OCI-LY7 (cell line): ENCODE measurements around the gene ZNRF2. TPM values are rescaled to one million over a fixed set of nuclear protein-coding genes. Genes with fewer than 3 reads are reported as not detected.

Experiments used
- BruUV-seq: library from RNA; stranded (reverse); fragments of 400-500 nt; replicated peaks from 2 replicates; lab custom pipeline; 2021; lab: Mats Ljungman, UMichigan
- CTCF ChIA-PET: fragments of 300-600 bp; sonication (Branson Sonifier 250); formaldehyde crosslinking; loops from one replicate; lab custom pipeline; 2022; ENCODE audit warnings: antibody characterized with exemption; ENCODE audit not compliant: unreplicated experiment; lab: Charles Lee
- POLR2A ChIA-PET: fragments of 300-600 bp; sonication (Branson Sonifier 250); formaldehyde crosslinking; loops from one replicate; lab custom pipeline; 2022; ENCODE audit warnings: antibody characterized with exemption; lab: Charles Lee
- DNase-seq: peaks from one replicate; pipeline ENCODE4 v3.0.0-alpha.2; 2015; ENCODE audit warnings: low spot score
- H2AFZ ChIP-seq: fragments of 200-600 bp; sonication (generic), shearing (Covaris generic); 2 replicates; pipeline ENCODE4 v1.6.1; 2014; ENCODE audit warnings: mild to moderate bottlenecking, antibody characterized with exemption, low read length, moderate library complexity
- H3K27ac ChIP-seq: fragments of 200-600 bp; sonication (generic); 2 replicates; pipeline ENCODE4 v1.5.1; 2014; ENCODE audit warnings: mixed run types, low read depth, mild to moderate bottlenecking, moderate library complexity, low read length, inconsistent platforms; ENCODE audit not compliant: poor library complexity, severe bottlenecking
- H3K36me3 ChIP-seq: fragments of 200-600 bp; sonication (generic); 2 replicates; pipeline ENCODE4 v1.6.1; 2014; ENCODE audit warnings: mild to moderate bottlenecking, antibody characterized with exemption, low read length, moderate library complexity, mixed read lengths; ENCODE audit not compliant: insufficient read depth
- H3K4me1 ChIP-seq: fragments of 200-600 bp; sonication (generic); 2 replicates; pipeline ENCODE4 v1.5.1; 2014; ENCODE audit warnings: mild to moderate bottlenecking, low read length; ENCODE audit not compliant: insufficient read depth, poor library complexity, severe bottlenecking
- H3K4me2 ChIP-seq: fragments of 200-600 bp; sonication (generic); 2 replicates; pipeline ENCODE4 v1.6.1; 2014; ENCODE audit warnings: mild to moderate bottlenecking, low read length
- H3K4me3 ChIP-seq: fragments of 200-600 bp; sonication (generic); 2 replicates; pipeline ENCODE4 v1.5.1; 2014; ENCODE audit warnings: mild to moderate bottlenecking, low read depth, low read length; ENCODE audit not compliant: poor library complexity, severe bottlenecking
- H3K79me2 ChIP-seq: fragments of 200-600 bp; sonication (generic); 2 replicates; pipeline ENCODE4 v1.6.1; 2016; ENCODE audit warnings: low read depth, mild to moderate bottlenecking, low read length, moderate library complexity, mixed read lengths; ENCODE audit not compliant: insufficient read depth
- H3K9me2 ChIP-seq: fragments of 200-600 bp; sonication (generic); 2 replicates; pipeline ENCODE4 v1.6.1; 2016; ENCODE audit warnings: mild to moderate bottlenecking, low read length, mixed read lengths; ENCODE audit not compliant: insufficient read depth
- H3K9me3 ChIP-seq: fragments of 200-600 bp; sonication (generic); 2 replicates; pipeline ENCODE4 v1.6.1; 2014; ENCODE audit warnings: mild to moderate bottlenecking, mixed run types, low read length, mixed read lengths
- H4K20me1 ChIP-seq: fragments of 200-600 bp; sonication (generic); 2 replicates; pipeline ENCODE4 v1.6.1; 2014; ENCODE audit warnings: mild to moderate bottlenecking, antibody characterized with exemption, low read length, moderate library complexity, mixed read lengths; ENCODE audit not compliant: insufficient read depth
- EZH2phosphoT487 ChIP-seq: fragments of 200-600 bp; sonication (generic); IDR thresholded peaks from 2 replicates; pipeline ENCODE4 v1.6.1; 2018; ENCODE audit warnings: low read depth, borderline replicate concordance, mild to moderate bottlenecking, mixed run types, antibody characterized with exemption, low read length, moderate library complexity, mixed read lengths
- intact Hi-C: fragments of 100-400 bp; cut with micrococcal nuclease; formaldehyde crosslinking; loops from one replicate; pipeline ENCODE4 v1.10.0; 2022; ENCODE audit not compliant: unreplicated experiment
- total RNA-seq, 2 experiments: library from RNA; depleted of rRNA in 1 of 2; stranded (reverse); fragments of >200 nt in 1 of 2; shearing (Covaris generic) in 1 of 2; gene quantifications; 2 replicates each; pipeline ENCODE4 v1.2.3, GENCODE V29; 2014 to 2022
- TF ChIP-seq, protein P1 (sequence below): fragments of 200-600 bp; sonication (generic); conservative IDR thresholded peaks from 2 replicates; pipeline ENCODE4 v1.5.1; 2014; ENCODE audit warnings: mild to moderate bottlenecking, antibody characterized with exemption, low read length, moderate library complexity, mixed read lengths

Gene ZNRF2
- total RNA-seq, 2 experiments from 2014 or later: 21.2 to 24.7 TPM

DNA sequence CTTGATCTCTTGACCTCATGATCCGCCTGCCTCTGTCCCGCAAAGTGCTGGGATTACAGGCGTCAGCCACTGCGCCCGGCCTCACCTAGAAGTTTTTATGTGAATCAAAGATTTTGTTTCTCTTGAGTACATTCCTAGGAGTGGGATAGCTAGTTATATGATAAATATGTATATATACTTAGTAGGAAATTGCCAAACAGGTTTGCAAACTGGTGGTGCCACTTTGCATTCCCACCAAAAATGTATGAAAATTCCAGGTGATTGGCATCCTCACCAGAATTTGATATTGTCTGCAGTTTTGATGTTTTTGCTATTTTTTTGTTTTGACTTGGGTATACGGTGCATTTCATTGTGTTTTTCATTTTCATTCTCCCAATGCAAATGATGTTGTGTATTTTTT, 107.4 kb downstream of the ZNRF2 start:
- no peaks in the 10 kb centered on the region for H3K36me3 ChIP-seq
- TF ChIP-seq, protein P1, sequence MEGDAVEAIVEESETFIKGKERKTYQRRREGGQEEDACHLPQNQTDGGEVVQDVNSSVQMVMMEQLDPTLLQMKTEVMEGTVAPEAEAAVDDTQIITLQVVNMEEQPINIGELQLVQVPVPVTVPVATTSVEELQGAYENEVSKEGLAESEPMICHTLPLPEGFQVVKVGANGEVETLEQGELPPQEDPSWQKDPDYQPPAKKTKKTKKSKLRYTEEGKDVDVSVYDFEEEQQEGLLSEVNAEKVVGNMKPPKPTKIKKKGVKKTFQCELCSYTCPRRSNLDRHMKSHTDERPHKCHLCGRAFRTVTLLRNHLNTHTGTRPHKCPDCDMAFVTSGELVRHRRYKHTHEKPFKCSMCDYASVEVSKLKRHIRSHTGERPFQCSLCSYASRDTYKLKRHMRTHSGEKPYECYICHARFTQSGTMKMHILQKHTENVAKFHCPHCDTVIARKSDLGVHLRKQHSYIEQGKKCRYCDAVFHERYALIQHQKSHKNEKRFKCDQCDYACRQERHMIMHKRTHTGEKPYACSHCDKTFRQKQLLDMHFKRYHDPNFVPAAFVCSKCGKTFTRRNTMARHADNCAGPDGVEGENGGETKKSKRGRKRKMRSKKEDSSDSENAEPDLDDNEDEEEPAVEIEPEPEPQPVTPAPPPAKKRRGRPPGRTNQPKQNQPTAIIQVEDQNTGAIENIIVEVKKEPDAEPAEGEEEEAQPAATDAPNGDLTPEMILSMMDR: no peak
- no peak for TF ChIP-seq EZH2phosphoT487
- no peaks in the 10 kb centered on the region for H3K9me3 ChIP-seq
- no peak overlapping the region for H3K4me3 ChIP-seq
- H3K27ac ChIP-seq: no peak overlapping the region
- no peak overlapping the region for H2AFZ ChIP-seq
- no peak for DNase-seq
- H3K4me2 ChIP-seq: no peak overlapping the region
- no peaks in the 10 kb centered on the region for H3K79me2 ChIP-seq
- peaks cover 3% of the 10 kb centered on the region for H3K4me1 ChIP-seq
- BruUV-seq: no TSS peak
- ChIA-PET POLR2A (no interaction called here), CTCF (no interaction called here)
- H3K9me2 ChIP-seq: no peaks in the 10 kb centered on the region
- no peaks in the 10 kb centered on the region for H4K20me1 ChIP-seq
- intact Hi-C loops: no loop called here

DNA sequence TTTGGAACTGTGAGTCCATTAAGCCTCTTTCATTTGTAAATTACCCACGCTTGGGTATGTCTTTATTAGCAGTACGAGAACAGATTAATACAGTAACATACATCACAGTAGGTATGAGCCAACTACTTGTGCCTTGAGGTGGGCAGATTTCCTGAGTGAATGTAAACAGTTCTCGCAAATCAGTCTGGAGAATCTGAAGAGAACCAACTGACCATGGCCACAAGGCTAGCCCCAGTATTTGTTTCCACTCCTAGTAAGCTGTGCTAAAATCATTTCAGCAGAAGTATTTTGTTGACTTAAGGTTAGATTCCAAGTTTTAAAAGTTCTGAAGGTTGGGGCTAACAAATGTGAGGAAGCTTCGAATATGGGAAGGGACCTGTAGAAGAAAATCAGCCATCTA, 111.3 kb downstream of the ZNRF2 start:
- no peaks in the 10 kb centered on the region for H4K20me1 ChIP-seq
- H3K4me3 ChIP-seq: no peak overlapping the region
- H3K4me2 ChIP-seq: no peak overlapping the region
- no TSS peak for BruUV-seq
- intact Hi-C loops: loop anchor here (1.0 to 5.0 kb wide), 2 partner anchors 52 to 169 kb away; no protein-coding TSS in a partner anchor
- H2AFZ ChIP-seq: no peak overlapping the region
- CTCF ChIA-PET: interaction anchor here (0.6 to 1.2 kb wide), 2 partner anchors 16 to 50 kb away, joined by 3 read pairs; no protein-coding TSS in a partner anchor
- no peak overlapping the region for H3K27ac ChIP-seq
- H3K4me1 ChIP-seq: peaks cover 3% of the 10 kb centered on the region
- no peaks in the 10 kb centered on the region for H3K9me2 ChIP-seq
- H3K79me2 ChIP-seq: no peaks in the 10 kb centered on the region
- no peak for DNase-seq
- TF ChIP-seq EZH2phosphoT487: no peak
- TF ChIP-seq, protein P1: no peak
- POLR2A ChIA-PET: interaction anchor here (0.9 to 1.9 kb wide), 3 partner anchors 16 to 210 kb away, joined by 3 to 5 read pairs (median 3); no protein-coding TSS in a partner anchor
- H3K36me3 ChIP-seq: no peaks in the 10 kb centered on the region
- no peaks in the 10 kb centered on the region for H3K9me3 ChIP-seq

DNA sequence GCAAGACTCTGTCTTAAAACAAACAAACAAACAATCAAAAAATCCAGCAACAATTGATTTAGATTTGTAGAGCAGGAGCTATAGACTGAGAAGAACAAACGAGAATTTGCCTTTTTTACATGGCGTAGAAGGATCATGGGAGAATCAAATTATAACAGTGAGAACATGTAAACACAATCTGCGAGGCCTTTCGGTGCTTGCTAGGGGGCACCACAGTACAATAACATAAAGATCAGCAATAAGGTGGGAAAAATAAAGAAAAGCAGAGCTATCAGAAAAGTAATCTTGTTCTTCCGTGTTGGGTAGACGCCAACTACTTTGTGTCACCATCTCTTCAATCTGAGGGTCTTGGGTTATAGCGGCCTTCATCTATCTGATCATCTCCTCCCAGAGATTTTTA, 112.0 kb downstream of the ZNRF2 start:
- BruUV-seq: no TSS peak
- no peaks in the 10 kb centered on the region for H3K9me3 ChIP-seq
- H3K4me2 ChIP-seq: no peak overlapping the region
- H3K4me1 ChIP-seq: peaks cover 3% of the 10 kb centered on the region
- TF ChIP-seq, protein P1: peak; percentile 78
- TF ChIP-seq EZH2phosphoT487: no peak
- no peaks in the 10 kb centered on the region for H3K79me2 ChIP-seq
- ChIA-PET POLR2A (interaction anchor here (0.6 to 1.9 kb wide), 7 partner anchors 8 to 211 kb away, joined by 3 to 5 read pairs (median 3); no protein-coding TSS in a partner anchor), CTCF (interaction anchor here (0.6 to 1.2 kb wide), 3 partner anchors 15 to 121 kb away, joined by 3 to 5 read pairs (median 3); no protein-coding TSS in a partner anchor)
- intact Hi-C loops: loop anchor here (1.0 to 5.0 kb wide), 2 partner anchors 51 to 168 kb away; no protein-coding TSS in a partner anchor
- no peaks in the 10 kb centered on the region for H3K9me2 ChIP-seq
- no peak overlapping the region for H3K4me3 ChIP-seq
- no peak overlapping the region for H2AFZ ChIP-seq
- H3K36me3 ChIP-seq: no peaks in the 10 kb centered on the region
- peak; percentile 54 for DNase-seq
- H3K27ac ChIP-seq: no peak overlapping the region
- no peaks in the 10 kb centered on the region for H4K20me1 ChIP-seq
